NB4 (cell line): Measurements from ENCODE around the gene AGBL4.

Experiments
- CTCF ChIP-seq: IDR thresholded peaks from one replicate; pipeline ENCODE4 v1.5.1; 2012; ENCODE audit warnings: low read depth, low read length
- MAX ChIP-seq: IDR thresholded peaks from 2 replicates; pipeline ENCODE4 v1.6.1; 2011; ENCODE audit warnings: low read depth, low read length

- no peak for TF ChIP-seq MAX
- no peak for TF ChIP-seq CTCF
Measured at GRCh38 chr1:48492392-48492791, 1531.4 kb downstream of the AGBL4 start.
